Right kidney (tissue), 1 donor: ENCODE measurements around the gene IGHMBP2.

Source experiments
- DNase-seq: peaks from one replicate; pipeline ENCODE4 v3.0.0-alpha.2; 2016

Gene IGHMBP2

DNA sequence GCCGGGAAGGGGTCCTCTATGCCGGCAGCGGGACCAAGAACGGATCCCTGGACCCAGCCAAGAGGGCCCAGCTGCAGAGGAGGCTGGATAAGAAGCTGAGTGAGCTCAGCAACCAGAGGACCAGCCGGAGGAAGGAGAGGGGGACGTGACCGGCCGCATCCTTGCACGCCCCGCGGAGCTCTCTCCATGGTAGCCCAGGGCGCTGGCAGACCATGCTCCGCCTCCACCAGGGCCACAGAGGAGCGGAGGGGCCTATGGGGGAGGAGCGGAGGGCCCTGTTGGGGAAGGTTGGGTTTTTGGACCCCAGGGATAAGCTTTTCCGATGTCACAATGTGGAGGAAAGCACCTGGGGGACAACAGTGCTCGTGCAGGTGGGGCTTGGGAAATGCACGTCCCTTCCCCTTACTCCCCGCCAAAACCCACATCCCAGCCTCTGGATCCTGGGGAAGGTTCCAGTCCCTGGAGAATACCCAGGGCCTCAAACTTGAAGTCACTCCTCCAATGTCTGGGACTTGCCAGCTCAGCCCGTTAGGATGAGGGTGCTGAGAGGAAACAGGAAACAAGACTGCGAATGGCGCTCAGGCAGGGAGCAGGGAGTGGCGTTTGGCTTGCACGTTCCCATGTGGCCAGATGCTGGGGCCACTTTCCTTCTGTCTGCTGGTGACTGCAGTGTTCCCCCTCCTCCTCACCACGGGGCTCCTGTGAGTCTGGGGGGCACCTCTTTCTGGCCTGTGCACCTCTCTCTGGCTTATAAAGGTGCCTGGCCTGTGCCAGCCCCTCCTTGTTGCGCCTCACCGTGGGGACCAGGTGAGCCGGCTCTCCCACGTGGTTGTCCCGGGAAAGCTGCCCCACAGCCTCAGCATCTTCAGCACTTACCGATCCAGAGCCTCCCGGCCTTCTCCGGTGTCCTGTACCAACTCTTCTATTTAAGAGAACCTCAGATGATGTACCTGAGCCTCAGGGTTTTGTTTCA lies 36.2 kb downstream of the IGHMBP2 start:
- DNase-seq, result no peak

DNA sequence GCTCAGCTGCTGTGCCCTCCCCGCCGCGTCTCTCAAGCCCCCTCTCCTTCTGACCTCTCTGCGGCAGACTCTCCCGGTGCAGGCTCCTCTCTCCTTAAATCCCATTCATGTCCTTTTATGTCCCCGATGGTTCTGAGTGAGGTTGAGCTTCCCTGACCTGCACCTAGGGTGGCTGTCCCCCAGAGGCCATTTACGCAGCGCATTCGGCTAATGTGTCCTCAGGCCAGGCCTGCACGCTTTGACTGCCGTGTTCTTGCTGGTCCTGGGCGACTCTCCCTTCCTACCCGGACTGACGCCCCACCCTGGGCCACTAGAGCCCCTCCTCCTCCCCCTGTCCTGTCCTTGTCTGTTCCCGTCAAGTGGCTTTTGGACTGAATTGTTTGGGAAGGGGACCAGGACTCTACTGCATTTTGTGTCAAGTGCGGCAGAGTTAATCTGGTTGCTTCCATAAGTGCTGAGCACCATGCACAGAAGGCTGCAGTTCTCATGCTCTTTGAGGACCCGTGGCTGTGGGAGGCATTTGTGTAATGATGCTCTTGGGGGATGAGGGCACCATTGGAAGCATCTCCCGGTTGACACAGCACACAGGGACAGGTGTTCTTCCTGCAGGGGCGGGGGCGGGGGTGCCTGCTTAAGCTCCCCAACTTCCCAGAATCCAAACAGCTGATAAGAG lies 37.1 kb downstream of the IGHMBP2 start:
- no peak for DNase-seq

DNA sequence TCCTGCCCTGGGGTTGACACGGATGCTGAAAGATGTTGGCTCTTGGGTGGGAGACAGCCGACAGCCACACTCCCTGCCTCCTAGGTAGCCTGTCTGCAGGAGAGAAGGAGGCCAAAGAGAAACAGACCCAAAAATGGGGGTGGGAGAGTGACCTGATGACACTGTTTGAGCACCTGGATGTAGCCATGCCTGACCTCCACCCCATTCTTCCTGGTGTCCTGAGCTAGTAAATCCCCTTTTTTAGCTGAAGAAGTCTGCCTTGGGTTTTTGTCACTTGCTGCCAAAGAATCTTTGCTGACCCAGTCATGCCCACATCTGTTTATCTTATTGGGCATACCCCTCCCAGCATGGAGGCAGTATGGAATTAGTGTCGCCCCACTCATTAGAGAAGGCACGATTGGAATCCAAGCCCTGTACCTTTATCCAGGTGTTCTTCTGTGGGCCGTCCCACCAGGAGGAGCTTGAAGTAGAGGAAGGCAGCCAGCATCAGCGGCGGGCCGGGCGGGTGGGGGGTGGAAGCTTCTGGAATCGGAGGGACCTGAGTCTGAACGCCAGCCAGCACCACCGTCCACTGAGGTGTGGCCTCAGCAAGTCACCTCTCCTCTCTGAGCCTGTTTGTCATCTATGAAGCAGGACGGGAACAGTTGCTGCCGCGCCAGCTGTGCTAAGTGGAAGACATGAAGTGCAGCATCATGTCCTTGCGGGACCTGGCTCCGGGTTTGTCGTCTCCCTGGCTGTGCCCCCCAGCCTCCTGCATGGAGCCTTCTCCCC lies 37.8 kb downstream of the IGHMBP2 start:
- no peak for DNase-seq

DNA sequence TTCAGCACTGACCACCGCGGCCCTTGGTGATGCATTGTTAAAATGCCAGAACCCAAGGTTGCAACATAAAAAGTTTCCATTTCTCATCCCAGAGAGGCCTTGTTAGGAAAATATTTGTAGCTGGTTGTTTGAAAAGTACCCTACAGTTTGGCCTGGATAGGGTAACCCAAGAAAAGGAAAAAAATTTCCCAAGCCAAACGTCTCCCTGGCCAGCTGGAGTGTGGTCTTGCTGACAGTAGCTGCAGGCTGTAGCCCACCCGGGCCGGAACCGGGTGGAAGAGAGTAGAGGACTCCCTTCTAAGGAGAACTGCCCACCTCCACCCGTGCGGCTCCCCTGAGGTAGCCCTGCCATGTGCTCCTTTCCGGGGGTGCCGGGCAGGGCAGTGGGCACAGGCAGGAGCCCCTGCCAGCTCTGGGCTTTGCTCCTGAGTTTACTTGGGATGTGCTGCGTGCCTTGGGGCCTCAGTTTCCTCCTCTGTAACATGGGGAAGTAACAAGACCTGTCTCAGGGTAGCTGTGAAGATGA lies 38.5 kb downstream of the IGHMBP2 start:
- DNase-seq, result no peak

DNA sequence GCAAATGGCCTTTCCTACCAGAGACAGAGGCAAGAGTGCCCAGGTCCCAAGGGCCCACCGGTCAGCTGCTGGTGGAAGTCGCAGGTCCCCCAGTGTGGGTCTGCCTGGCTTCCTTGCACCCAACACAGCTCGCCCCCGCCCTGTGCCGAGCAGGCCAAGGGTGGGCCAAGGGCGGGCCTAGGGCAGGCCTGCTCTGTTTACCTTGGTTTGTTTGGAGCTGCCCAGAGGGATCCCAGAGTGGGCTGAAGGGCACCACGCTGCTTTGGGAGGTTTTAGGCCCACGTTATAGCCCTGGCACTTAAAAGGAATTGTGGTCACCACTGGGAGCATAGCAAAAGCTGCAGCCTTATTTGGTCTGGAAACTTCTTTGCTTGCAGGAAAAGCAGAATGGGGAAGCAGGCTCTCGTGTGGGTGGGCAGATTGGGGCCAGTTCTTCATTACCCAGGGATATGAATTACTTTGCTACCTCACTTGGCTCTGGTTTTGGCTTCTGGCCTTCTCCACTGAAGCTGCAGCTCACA lies 39.1 kb downstream of the IGHMBP2 start:
- no peak for DNase-seq

DNA sequence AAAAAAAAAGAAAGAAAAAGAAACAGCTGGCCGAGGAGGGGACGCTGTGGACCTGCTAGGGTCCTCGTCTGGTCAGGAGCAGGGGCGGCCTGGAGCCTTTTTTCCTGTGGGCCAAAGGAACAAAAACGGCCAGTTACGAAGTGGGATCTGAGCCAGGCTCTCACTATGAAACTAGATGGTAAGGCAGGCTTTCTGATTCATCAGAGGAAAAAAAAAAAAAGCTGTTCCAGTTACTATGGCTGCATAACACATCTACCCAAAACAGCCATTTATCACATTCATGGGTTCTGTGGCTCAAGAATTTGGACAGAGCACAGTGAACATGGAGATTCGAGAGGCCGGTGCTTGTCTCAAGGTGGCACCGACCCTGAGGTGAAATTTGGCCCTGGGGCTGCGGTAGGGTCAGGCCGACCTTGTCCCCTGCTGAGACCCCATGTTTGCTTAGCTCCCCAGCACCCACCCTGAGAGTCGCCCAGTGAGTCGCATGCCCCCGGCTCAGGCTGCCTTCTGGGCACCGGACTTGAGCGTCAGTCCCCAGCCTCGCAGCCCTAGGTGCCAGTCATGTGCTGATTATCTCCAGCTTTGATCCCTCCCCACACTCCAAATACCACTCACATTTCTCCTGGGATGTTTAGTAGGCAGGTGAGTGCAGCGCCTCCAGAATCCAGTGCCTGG lies 42.9 kb downstream of the IGHMBP2 start:
- no peak for DNase-seq

DNA sequence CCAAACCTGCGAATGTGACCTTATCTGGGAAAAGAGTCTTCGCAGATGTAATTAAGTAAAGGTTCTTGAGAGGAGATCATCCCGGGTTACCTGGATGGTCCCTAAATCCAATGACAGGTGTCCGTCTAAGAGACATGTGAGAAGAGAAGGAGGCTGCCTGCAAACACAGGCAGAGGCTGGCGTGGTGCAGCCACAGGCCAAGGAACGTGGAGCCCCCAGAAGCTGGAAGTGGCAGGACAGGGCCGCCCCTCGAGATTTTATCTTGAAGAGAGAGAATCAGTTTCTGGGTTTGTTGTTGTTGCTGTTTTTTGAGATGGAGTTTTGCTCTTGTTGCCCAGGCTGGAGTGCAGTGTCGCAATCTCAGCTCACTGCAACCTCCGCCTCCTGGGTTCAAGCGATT lies 43.5 kb downstream of the IGHMBP2 start:
- DNase-seq, result no peak

DNA sequence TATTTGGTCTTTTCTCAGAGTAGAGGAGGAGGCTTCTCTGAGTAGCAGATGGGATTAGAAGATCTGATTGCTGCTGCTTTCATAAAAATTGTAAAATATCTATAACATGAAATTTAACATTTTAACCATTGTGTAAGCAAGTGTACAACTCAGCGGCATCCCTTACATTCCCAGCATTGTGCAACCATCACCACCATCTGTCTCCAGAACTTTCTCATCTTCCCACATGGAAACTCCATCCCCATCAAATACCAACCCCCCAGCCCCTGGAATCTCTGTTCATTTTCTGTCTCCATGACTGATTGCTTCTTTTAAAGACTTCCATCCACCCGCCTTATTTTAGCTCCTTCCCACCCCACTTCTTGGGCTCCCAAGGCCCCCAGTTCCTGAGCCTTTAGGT lies 44.8 kb downstream of the IGHMBP2 start:
- DNase-seq, result no peak

DNA sequence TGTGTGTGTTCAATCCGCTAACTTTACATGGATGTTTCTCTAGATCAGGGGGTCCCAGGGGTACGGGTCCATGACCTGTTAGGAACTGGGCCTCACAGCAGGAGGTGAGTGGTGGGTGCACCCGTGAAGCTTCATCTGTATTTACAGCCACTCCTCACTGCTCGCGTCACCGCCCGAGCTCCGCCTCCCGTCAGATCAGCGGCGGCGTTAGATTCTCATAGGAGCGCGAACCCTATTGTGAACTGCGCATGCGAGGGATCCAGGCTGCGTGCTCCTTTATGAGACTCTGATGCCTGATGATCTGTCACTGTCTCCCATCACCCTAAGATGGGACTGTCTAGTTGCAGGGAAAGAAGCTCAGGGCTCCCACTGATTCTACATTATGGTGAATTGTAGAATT lies 45.2 kb downstream of the IGHMBP2 start:
- no peak for DNase-seq

DNA sequence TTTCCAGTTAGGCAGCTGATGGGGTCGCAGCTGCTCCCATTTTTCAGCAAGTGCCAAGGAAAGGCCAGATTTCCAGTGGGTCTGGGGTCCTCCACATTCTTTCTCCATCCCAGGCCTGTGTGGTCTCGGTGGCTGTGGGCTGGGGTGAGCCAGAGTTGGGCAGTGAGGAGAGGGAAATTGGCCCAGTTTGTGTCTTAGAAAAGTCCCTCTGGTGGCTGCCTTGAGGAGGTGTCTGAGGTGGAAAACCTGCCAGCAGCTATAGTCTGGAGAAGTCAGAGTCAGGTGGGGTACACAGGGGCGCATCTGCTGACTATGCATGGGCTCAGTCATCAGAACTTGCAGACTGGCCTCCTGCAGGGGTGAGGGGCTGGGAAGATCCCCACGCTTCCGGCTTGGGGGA lies 46.6 kb downstream of the IGHMBP2 start:
- DNase-seq, result no peak

DNA sequence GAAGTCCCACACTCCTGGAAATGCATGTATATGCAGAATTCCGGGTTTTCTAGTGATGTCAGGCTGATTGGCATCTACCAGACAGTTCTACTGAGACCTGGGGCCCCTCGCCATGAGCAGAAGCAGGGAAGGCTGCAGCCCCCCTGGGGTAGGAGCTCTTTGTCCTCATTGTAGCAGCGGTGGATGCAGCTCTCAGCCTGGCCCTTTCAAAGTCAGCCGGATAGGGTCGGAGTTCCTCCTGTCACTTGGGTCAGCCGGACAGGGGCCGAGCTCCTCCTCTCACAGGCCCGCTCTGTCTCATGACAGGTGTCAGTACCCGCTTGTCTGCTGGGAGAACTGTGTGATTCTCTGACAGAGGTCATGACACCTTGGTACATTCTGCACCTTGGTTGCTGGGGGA lies 47.1 kb downstream of the IGHMBP2 start:
- DNase-seq, result no peak

DNA sequence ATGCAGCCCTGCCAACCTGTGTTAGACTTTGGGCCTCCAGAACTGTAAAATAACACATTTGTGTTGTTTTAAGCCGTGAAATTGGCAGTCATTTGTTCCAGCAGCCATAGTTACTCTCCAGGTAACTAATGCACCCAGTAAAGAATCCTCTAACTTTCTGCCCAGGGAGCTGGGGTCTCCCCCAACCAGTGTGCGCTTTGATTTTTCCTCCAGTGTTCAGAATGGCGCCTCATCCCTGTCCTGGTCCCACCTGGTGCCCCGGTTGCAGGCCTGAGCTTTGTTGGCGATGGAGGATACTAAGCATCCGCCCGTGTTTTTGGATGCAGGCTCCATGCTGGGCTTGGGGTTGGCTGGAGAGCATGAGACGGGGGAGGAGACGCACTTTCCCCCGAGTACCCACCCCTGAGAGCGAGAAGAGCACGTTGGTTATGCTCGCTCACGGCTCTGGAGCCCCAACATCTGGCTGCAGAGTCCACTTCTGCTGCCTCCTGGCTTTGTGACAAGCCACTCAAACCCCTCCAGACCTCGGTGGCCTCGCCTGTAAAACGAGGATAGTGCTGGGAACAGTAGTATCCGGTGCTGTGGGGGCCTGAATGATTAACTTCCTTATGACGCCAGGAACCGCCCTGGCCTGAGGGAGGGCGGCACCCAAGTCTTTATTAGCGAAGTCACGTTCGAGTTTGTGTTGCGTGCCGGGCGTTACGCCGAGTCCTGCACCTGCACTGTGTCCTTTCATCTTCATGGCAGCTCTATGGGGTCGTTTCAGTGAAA lies 51.3 kb downstream of the IGHMBP2 start:
- DNase-seq, result peak; percentile 54

DNA sequence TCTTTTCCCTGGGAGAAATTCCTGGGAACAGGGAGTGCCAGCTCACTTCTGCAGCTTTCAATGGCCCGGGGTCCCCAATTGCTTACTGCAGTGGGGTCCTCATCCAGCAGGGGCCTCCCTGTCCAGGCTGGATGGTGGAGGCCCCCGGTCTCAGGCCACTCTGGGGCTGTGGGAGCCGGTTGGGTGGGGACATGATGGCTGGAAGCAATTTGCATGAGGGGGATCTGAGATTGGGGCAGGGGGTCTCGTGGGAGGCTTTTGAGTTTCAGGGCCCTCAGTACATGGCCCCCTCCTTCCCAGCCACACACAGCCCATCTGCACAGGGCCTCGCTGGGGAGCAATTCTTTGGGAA lies 51.9 kb downstream of the IGHMBP2 start:
- no peak for DNase-seq

DNA sequence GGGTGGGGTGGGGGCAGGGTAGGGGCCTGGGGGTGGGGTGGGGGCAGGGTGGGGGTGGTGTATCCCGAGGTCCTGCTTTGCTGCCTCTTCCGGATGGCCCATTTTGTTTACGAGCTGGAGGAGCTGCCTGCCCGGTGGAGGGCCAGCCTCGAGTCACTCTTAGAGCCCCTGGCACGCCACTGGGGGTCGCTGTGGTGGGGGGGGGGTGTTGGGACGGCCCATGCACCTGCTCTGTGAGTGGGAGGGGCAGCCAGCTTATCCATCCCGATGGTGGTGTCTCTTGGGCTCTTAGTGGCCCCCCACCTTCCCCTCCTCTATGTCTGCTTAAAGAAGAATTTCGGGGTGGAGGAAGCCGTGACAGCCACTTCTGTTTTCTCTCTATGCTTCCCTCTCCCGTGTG lies 52.5 kb downstream of the IGHMBP2 start:
- DNase-seq, result no peak

DNA sequence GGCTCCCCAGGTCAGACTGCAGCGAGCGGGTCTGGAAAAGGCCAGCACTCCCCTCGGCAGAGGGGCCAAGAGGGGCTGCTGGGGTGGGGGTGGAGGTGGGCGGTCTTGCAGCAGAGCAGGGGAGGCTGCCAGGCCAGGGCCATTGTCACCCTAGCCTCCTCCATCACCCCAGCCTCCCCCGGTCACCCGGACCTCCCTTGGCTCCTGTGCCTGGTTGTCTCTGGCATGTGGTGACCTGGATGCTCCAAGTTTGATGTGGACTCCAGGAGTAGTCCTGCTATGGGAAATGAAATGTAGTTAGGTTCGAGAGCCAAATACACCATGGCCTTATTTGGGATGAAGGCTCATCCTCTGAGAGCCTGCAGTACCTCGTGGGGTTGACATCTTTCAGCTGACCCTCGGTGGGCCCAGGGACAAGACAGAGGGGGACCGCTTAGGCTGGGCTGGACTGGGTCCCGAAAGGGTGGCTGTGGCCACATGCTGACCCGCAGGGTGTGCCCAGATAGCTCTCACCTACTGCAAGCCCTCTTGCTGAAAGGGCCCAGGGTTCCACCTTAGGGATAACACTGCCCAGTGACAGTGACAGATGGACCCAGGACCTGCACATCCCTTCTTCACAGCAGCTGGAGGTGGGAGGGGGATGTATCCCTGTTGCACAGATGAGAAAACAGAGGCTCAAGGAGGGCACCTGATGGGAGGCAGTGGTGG lies 53.0 kb downstream of the IGHMBP2 start:
- no peak for DNase-seq

DNA sequence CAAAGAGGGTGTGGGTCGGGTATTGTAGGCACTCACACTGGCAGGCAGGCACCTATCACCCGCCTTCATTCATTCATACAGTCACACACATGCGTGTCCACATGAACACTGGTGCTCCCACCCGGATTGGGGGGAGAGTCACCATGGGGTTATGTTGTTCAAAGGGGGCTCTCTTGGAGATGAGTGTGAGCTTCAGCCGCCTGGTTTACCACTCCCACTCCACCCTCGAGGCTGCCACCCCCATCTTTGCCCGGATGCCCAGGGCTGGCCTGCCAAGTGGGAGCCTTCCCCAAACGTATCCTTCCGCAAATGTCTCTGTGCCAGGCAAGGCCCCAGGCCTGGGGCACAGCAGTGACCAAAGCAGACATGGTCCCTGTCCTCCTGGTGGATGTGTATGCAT lies 54.5 kb downstream of the IGHMBP2 start:
- no peak for DNase-seq

DNA sequence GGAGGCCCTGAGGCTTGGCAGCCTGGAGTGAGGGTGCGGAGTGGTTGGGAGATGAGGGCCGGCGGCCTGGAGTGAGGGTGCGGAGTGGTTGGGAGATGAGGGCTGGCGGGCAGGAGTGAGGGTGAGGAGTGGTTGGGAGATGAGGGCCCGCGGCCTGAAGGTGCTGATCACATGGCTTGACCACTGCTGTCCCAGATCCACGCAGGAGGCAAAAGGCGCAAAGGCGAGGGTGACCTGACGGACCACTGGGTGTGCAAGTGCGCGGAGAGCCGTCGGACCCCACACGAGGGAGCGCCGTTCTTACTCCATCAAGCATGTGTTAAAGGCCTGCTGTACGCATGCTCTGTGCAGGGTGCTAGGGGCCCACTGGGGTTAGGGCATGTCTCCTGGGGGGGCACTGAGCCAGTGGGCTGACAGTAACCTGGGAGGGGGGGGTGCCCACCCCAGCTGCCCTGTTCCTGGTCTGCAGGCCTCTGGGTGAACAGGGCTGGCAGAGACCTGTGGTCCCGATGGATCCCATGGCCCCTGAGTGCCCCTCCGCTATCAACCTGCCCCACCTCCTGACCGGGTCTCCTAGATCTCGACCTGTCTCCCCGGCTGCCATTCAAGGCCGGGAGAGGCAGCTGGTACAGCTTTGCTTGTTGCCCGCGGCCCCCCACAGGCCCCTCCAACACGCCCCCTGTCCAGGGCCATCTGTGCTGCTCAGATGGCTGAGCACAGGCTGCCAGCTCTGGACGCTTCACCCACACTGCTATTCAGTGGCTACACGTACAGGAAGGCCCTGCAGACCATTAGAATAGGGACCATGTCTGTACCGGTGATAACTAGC lies 56.0 kb downstream of the IGHMBP2 start:
- DNase-seq, result no peak

DNA sequence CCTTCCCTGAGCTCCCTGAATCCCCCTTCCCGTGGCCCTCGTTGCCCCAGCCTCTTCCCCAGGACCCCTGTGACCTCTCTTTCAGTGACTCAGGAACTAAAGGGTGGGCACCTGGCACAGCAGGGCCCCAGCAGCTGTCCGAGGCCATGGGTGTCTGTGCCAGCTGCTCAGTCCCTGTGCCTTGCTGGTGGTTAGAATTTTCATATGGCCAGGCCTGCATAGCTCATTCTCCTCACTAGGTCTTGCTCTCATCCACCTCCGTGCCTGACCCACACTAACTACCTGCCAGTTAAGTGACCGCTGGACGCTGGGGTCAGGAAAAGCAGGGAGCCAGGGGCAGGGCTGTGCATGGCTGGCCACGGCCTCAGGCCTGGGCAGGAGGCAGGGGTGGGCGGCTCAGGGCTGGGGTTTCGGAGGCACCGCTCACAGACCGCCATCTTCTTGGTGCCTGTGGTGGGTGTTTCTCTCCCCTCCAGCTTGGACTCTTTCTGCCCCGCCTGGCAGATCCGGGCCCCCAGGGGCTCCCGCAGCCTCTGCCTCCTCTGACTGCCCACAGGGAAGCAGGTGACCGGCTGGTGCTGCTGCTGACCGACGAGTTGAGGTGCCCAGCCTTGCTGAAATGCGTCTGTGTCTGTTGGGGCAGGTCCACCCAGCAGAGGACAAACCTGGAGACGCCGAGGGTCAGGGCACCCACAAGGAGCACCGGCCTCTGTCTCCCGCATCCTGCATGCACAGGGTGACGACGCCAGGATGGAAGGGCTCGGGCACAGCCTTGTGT lies 56.8 kb downstream of the IGHMBP2 start:
- DNase-seq, result no peak

DNA sequence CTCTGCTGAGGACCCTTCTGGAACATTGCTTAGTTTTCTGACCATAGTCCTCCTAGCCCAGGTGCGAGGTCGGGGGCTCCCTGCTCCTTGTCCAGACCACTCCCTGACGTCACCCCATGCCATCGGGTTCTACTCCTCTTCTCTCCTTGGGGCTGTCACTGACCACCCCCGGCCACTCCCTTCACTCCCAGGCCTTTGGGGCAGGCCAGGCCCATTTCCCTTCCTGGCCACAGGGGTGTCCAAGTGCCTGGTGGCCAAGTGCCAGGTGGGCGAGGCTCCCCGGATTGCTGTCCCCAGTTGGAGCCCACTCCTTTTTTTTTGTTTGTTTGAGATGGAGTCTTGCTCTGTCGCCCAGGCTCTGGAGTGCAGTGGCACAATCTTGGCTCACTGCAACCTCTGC lies 57.6 kb downstream of the IGHMBP2 start:
- DNase-seq, result no peak
